GM18907 (cell line): ENCODE data around the gene NIPAL3.
"Not testable (repeated sequence)": the region's sequence is repeated elsewhere in the genome, so short reads cannot be mapped to it uniquely, and the experiment has no call there.

Experiments
- ATAC-seq: cut with Tn5 transposase; IDR thresholded peaks from one replicate; pipeline ENCODE4 v1.9.1; 2021; ENCODE audit warnings: mild to moderate bottlenecking, moderate library complexity; ENCODE audit not compliant: unreplicated experiment

Gene NIPAL3

GRCh38 chr1:24514946-24515345 is 99.3 kb downstream of the NIPAL3 start:
- ATAC-seq: no peak

GRCh38 chr1:24515671-24516209 is 100.1 kb downstream of the NIPAL3 start:
- ATAC-seq: not testable (repeated sequence)

GRCh38 chr1:24516506-24516905 is 100.9 kb downstream of the NIPAL3 start:
- ATAC-seq: no peak

GRCh38 chr1:24517898-24518297 is 102.3 kb downstream of the NIPAL3 start:
- ATAC-seq: no peak

- not testable (repeated sequence) for ATAC-seq
These were observed 104.7 kb downstream of the NIPAL3 start for GRCh38 chr1:24520282-24520681.
